NT2/D1 (cell line): ENCODE data around the gene RPS6KA5.

Experiments
- SUZ12 ChIP-seq: IDR thresholded peaks from 2 replicates; pipeline ENCODE4 v1.6.1; 2011; ENCODE audit not compliant: insufficient read length, insufficient read depth; ENCODE audit errors: extremely low read depth
- YY1 ChIP-seq: IDR thresholded peaks from 2 replicates; pipeline ENCODE4 v1.6.1; 2011; ENCODE audit not compliant: insufficient read length, insufficient read depth
- ZNF274 ChIP-seq: IDR thresholded peaks from 2 replicates; pipeline ENCODE4 v1.6.1; 2011; ENCODE audit warnings: mild to moderate bottlenecking, low read depth, low read length

- TF ChIP-seq ZNF274 (no peak), SUZ12 (no peak), YY1 (no peak)
Measured at GRCh38 chr14:91048265-91048664, 12.2 kb downstream of the RPS6KA5 start.
